IMR-90 (cell line): ENCODE data around the gene SCFD2. TPM values are rescaled to one million over a fixed set of nuclear protein-coding genes. Genes with fewer than 3 reads are reported as not detected.

Source experiments
- ATAC-seq: fragments of 200-7000 bp; cut with Tn5 transposase; 2 replicates; pipeline ENCODE4 v1.9.1; 2020; ENCODE audit warnings: low read depth, mild to moderate bottlenecking, moderate library complexity
- BruUV-seq: library from RNA; stranded (reverse); fragments of 400-500 nt; replicated peaks from 2 replicates; lab custom pipeline; 2021; lab: Mats Ljungman, UMichigan
- CTCF ChIA-PET: fragments of 300-600 bp; formaldehyde crosslinking; extraction: SDS; loops from one replicate; lab custom pipeline; 2021; ENCODE audit warnings: antibody characterized with exemption; lab: Yijun Ruan, JAX
- POLR2A ChIA-PET: fragments of 300-600 bp; sonication (Branson Sonifier 250); formaldehyde crosslinking; loops from one replicate; lab custom pipeline; 2022; ENCODE audit warnings: antibody characterized with exemption; ENCODE audit not compliant: unreplicated experiment; lab: Charles Lee
- DNase-seq: peaks from one replicate; pipeline ENCODE4 v3.0.0; 2013
- H2AFZ ChIP-seq: replicated peaks from 2 replicates; pipeline ENCODE3; 2013; ENCODE audit warnings: low read length, mild to moderate bottlenecking; ENCODE audit not compliant: poor library complexity
- H2AK5ac ChIP-seq: 2 replicates; pipeline ENCODE4 v1.6.1; 2013; ENCODE audit warnings: low read depth, low read length, inconsistent platforms
- H2AK9ac ChIP-seq: replicated peaks from 2 replicates; pipeline ENCODE3; 2013; ENCODE audit warnings: mild to moderate bottlenecking, low read depth, low read length, moderate library complexity; ENCODE audit not compliant: poor library complexity
- H2BK120ac ChIP-seq: 2 replicates; pipeline ENCODE4 v1.6.1; 2013; ENCODE audit warnings: low read depth, low read length, inconsistent platforms
- H2BK15ac ChIP-seq: 3 replicates; pipeline ENCODE4 v1.6.1; 2013; ENCODE audit warnings: low read depth, low read length, inconsistent platforms
- H2BK20ac ChIP-seq: 2 replicates; pipeline ENCODE4 v1.6.1; 2013; ENCODE audit warnings: low read depth, mild to moderate bottlenecking, inconsistent platforms, low read length, moderate library complexity
- H2BK5ac ChIP-seq: 2 replicates; pipeline ENCODE4 v1.6.1; 2013; ENCODE audit warnings: mild to moderate bottlenecking, low read depth, low read length, inconsistent platforms; ENCODE audit not compliant: poor library complexity, severe bottlenecking
- H3K14ac ChIP-seq: replicated peaks from 2 replicates; pipeline ENCODE4 v1.6.1; 2013; ENCODE audit warnings: low read depth, low read length, inconsistent platforms
- H3K18ac ChIP-seq: 2 replicates; pipeline ENCODE4 v1.6.1; 2013; ENCODE audit warnings: low read depth, low read length, control low read depth
- H3K23ac ChIP-seq: 2 replicates; pipeline ENCODE4 v1.6.1; 2013; ENCODE audit warnings: low read depth, low read length, inconsistent platforms
- H3K27ac ChIP-seq: 2 replicates; pipeline ENCODE4 v1.5.1; 2013; ENCODE audit warnings: mild to moderate bottlenecking, control low read depth, low read length; ENCODE audit not compliant: insufficient read depth
- H3K27me3 ChIP-seq: 2 replicates; pipeline ENCODE4 v1.6.1; 2013; ENCODE audit warnings: low read length; ENCODE audit not compliant: control insufficient read depth, insufficient read depth
- H3K36me3 ChIP-seq: 2 replicates; pipeline ENCODE4 v1.6.1; 2013; ENCODE audit warnings: low read length, mixed read lengths; ENCODE audit not compliant: control insufficient read depth, insufficient read depth
- H3K4ac ChIP-seq: 2 replicates; pipeline ENCODE4 v1.6.1; 2013; ENCODE audit warnings: low read depth, low read length, inconsistent platforms
- H3K4me1 ChIP-seq: 2 replicates; pipeline ENCODE4 v1.6.1; 2013; ENCODE audit warnings: low read length, mixed read lengths; ENCODE audit not compliant: control insufficient read depth, insufficient read depth
- H3K4me2 ChIP-seq: 2 replicates; pipeline ENCODE4 v1.6.1; 2013; ENCODE audit warnings: low read depth, mild to moderate bottlenecking, control low read depth, low read length, moderate library complexity
- H3K4me3 ChIP-seq: 2 replicates; pipeline ENCODE4 v1.5.1; 2013; ENCODE audit warnings: low read depth, mild to moderate bottlenecking, control low read depth, low read length, moderate library complexity; ENCODE audit not compliant: insufficient read depth
- H3K56ac ChIP-seq: 2 replicates; pipeline ENCODE4 v1.6.1; 2013; ENCODE audit warnings: low read length, inconsistent platforms; ENCODE audit not compliant: insufficient read depth; ENCODE audit errors: extremely low read depth
- H3K79me1 ChIP-seq, 2 experiments: 2 replicates each; pipeline ENCODE4 v1.6.1; 2013; ENCODE audit warnings: low read length in 2 of 2, inconsistent platforms in 1 of 2, low read depth in 1 of 2
- H3K9ac ChIP-seq: 2 replicates; pipeline ENCODE4 v1.6.1; 2013; ENCODE audit warnings: low read depth, low read length, control low read depth
- H3K9me1 ChIP-seq: 2 replicates; pipeline ENCODE4 v1.6.1; 2013; ENCODE audit warnings: low read length, inconsistent platforms; ENCODE audit not compliant: insufficient read depth
- H3K9me3 ChIP-seq: 2 replicates; pipeline ENCODE4 v1.6.1; 2013; ENCODE audit warnings: low read length; ENCODE audit not compliant: control insufficient read depth, insufficient read depth
- H4K20me1 ChIP-seq: 2 replicates; pipeline ENCODE4 v1.6.1; 2013; ENCODE audit warnings: low read length, inconsistent platforms; ENCODE audit not compliant: insufficient read depth
- H4K5ac ChIP-seq: 2 replicates; pipeline ENCODE4 v1.6.1; 2013; ENCODE audit warnings: mild to moderate bottlenecking, low read depth, low read length, control low read depth
- H4K8ac ChIP-seq, 2 experiments: 2 replicates each; pipeline ENCODE4 v1.6.1; 2013; ENCODE audit warnings: low read depth in 2 of 2, low read length in 2 of 2, control low read depth in 1 of 2, inconsistent platforms in 1 of 2
- H4K91ac ChIP-seq: 2 replicates; pipeline ENCODE4 v1.6.1; 2013; ENCODE audit warnings: low read depth, low read length, inconsistent platforms; ENCODE audit not compliant: insufficient read depth
- CHD1 ChIP-seq: IDR thresholded peaks from 2 replicates; pipeline ENCODE4 v1.6.1; 2012; ENCODE audit warnings: low read depth, low read length, improper control_type of control experiment
- MAFK ChIP-seq: IDR thresholded peaks from 2 replicates; pipeline ENCODE4 v1.6.1; 2012; ENCODE audit warnings: low read depth, low read length, improper control_type of control experiment
- POLR2A ChIP-seq: IDR thresholded peaks from 2 replicates; pipeline ENCODE4 v1.6.1; 2012; ENCODE audit warnings: mild to moderate bottlenecking, low read depth, low read length
- RAD21 ChIP-seq: IDR thresholded peaks from 2 replicates; pipeline ENCODE4 v1.6.1; 2012; ENCODE audit warnings: low read length, improper control_type of control experiment
- WGBS, 2 experiments: methylation state at CpG; one replicate each; pipeline versions ENCODE4 v1.1.5 to v1.1.7; 2013; ENCODE audit warnings: missing lambda C conversion rate in 2 of 2; ENCODE audit not compliant: insufficient read length in 1 of 2; ENCODE audit errors: extremely low coverage in 2 of 2; 5-methylcytosine and 5-hydroxymethylcytosine counted together
- dilution Hi-C: fragments of 300-500 bp; cut with HindIII; formaldehyde crosslinking; loops from one replicate; pipeline ENCODE4 v1.14.3; 2018; ENCODE audit warnings: low sequenced_read_pairs; ENCODE audit not compliant: unreplicated experiment
- in situ Hi-C: fragments of 300-500 bp; cut with MboI; formaldehyde crosslinking; loops from 3 replicates; pipeline ENCODE4 v1.14.3; 2019; ENCODE audit warnings: low sequenced_read_pairs, inconsistent platforms, mixed read lengths
- intact Hi-C: fragments of 100-400 bp; cut with micrococcal nuclease; formaldehyde crosslinking; loops from 2 replicates; pipeline ENCODE4 v1.10.0; 2022
- polyA plus RNA-seq, 3 experiments: library from polyadenylated mRNA; depleted of rRNA; stranded (reverse); fragments of >200 nt; gene quantifications; 2 replicates each; pipeline ENCODE4 v1.2.3, GENCODE V29; 2012; ENCODE audit warnings: low replicate concordance in 1 of 3
- total RNA-seq: library from RNA; depleted of rRNA; stranded (reverse); fragments of >200 nt; gene quantifications from 2 replicates; pipeline ENCODE4 v1.2.3, GENCODE V29; 2012

Gene SCFD2
- total and polyA plus RNA-seq, 2 of the 4 experiments (the other 2 are of a cell fraction) = 18.9 to 62.4 TPM

- peaks cover 5% of the 10 kb centered on the region; the same call in 1 of the 2 replicates for H4K20me1 ChIP-seq
- H3K27ac ChIP-seq = no peak overlapping the region
- H3K9ac ChIP-seq = no peak overlapping the region
Observed at GRCh38 chr4:53348046-53348445, 17.8 kb downstream of the SCFD2 start.

More at GRCh38 chr4:53348046-53348445, 17.8 kb downstream of the SCFD2 start:
- H3K18ac ChIP-seq = no peak overlapping the region
- H2BK15ac ChIP-seq = no peak overlapping the region
- H2AK5ac ChIP-seq = no peak overlapping the region
- H3K27me3 ChIP-seq = no peaks in the 10 kb centered on the region
- no peak overlapping the region for H2AFZ ChIP-seq
- TF ChIP-seq RAD21 (no peak), POLR2A (no peak), MAFK (no peak), CHD1 (no peak)
- H3K14ac ChIP-seq = no peak overlapping the region
- no peak overlapping the region for H2AK9ac ChIP-seq
- no peak overlapping the region for H2BK120ac ChIP-seq
- no peak overlapping the region for H4K8ac ChIP-seq
- H3K4ac ChIP-seq = no peak overlapping the region
- no peak overlapping the region for H2BK20ac ChIP-seq
- peaks cover 4% of the 10 kb centered on the region for H3K36me3 ChIP-seq
- H4K5ac ChIP-seq = no peak overlapping the region
- intact Hi-C loops = no loop called here
- no CpG with 5 or more reads among the region's 1 CpG for WGBS, 2 experiments
- no peak overlapping the region for H3K4me2 ChIP-seq
- no peak overlapping the region for H3K23ac ChIP-seq
- dilution Hi-C loops = no loop called here
- ChIA-PET POLR2A (no interaction called here), CTCF (interaction anchor here (0.6 kb wide), 1 partner anchor 637 kb away, joined by 6 read pairs; no protein-coding TSS in a partner anchor)
- no peak overlapping the region for H3K4me3 ChIP-seq
- H2BK5ac ChIP-seq = no peak overlapping the region
- ATAC-seq (no peak), DNase-seq (no peak)
- H4K91ac ChIP-seq = no peak overlapping the region
- in situ Hi-C loops = no loop called here
- H3K56ac ChIP-seq = no peak overlapping the region
- H3K4me1 ChIP-seq = peaks cover 6% of the 10 kb centered on the region
- peaks cover 8% of the 10 kb centered on the region for H3K9me1 ChIP-seq
- BruUV-seq = no TSS peak
- H3K79me1 ChIP-seq = peaks cover 0 to 13% of the 10 kb centered on the region in 2 experiments; a peak in 3 of 4 replicates
- H3K9me3 ChIP-seq = no peaks in the 10 kb centered on the region
